A549 (cell line): Measurements from ENCODE around the gene CEP72. TPM values are rescaled to one million over a fixed set of nuclear protein-coding genes. Genes with fewer than 3 reads are reported as not detected.

ENCODE experiments used
- ATAC-seq, 2 experiments: fragments of 200-7000 bp in 1 of 2; fragments of >200 bp in 1 of 2; cut with Nextera tagmentation in 1 of 2; cut with Tn5 transposase in 1 of 2; 3 replicates each; pipeline versions ENCODE4 v1.8.0 to v1.9.1; 2018 to 2020; ENCODE audit warnings: mild to moderate bottlenecking in 1 of 2, moderate library complexity in 1 of 2
- CTCF ChIA-PET: fragments of 300-600 bp; sonication (Branson Sonifier 250); formaldehyde crosslinking; extraction: SDS; loops from one replicate; lab custom pipeline; 2021; ENCODE audit warnings: antibody characterized with exemption, inconsistent platforms; lab: Yijun Ruan, JAX
- POLR2A ChIA-PET: fragments of 350-600 bp; formaldehyde crosslinking; extraction: SDS; loops from one replicate; lab custom pipeline; 2021; ENCODE audit warnings: antibody characterized with exemption, inconsistent platforms; lab: Yijun Ruan, JAX
- DNase-seq, 2 experiments: peaks; one replicate each; pipeline versions ENCODE4 v3.0.0 to v3.0.0-alpha.2; 2011 to 2016; ENCODE audit warnings: low read depth in 1 of 2, low spot score in 1 of 2
- FAIRE-seq: peaks from 2 replicates; lab custom pipeline; 2011; peaks lifted over from hg19 to GRCh38; lab: Jason Lieb, UNC
- H3K27ac ChIP-seq, 2 experiments: fragments of >200 bp; sonication (Bioruptor Twin); formaldehyde crosslinking; 3 replicates each; pipeline ENCODE4 v1.5.1; 2016 to 2017
- H3K4me1 ChIP-seq: fragments of >200 bp; sonication (Bioruptor Twin); formaldehyde crosslinking; 3 replicates; pipeline ENCODE4 v1.6.1; 2016
- H3K4me2 ChIP-seq: fragments of >200 bp; sonication (Bioruptor Twin); formaldehyde crosslinking; 3 replicates; pipeline ENCODE4 v1.6.1; 2016
- H3K4me3 ChIP-seq: fragments of >200 bp; sonication (Bioruptor Twin); formaldehyde crosslinking; 3 replicates; pipeline ENCODE4 v1.5.1; 2016
- H3K9me3 ChIP-seq: fragments of >200 bp; sonication (Bioruptor Twin); formaldehyde crosslinking; 3 replicates; pipeline ENCODE4 v1.6.1; 2016
- CHD2 ChIP-seq: fragments of 150-350 bp; IDR thresholded peaks from 2 replicates; pipeline ENCODE4 v1.6.1; 2014; ENCODE audit warnings: low read length; ENCODE audit not compliant: partially characterized antibody
- CHD4 ChIP-seq: fragments of 200-600 bp; sonication (generic); IDR thresholded peaks from 2 replicates; pipeline ENCODE4 v1.6.1; 2016; ENCODE audit warnings: antibody characterized with exemption, mild to moderate bottlenecking, borderline replicate concordance
- EHMT2 ChIP-seq: fragments of 200-600 bp; sonication (generic); IDR thresholded peaks from 2 replicates; pipeline ENCODE4 v1.6.1; 2016; ENCODE audit warnings: antibody characterized with exemption, low read depth, mild to moderate bottlenecking, moderate library complexity
- EP300 ChIP-seq, 2 experiments: fragments of >200 bp; sonication (Bioruptor Twin); formaldehyde crosslinking; IDR thresholded peaks; 2 replicates in 1 of 2; 3 replicates in 1 of 2; pipeline ENCODE4 v1.6.1; 2016 to 2017
- FOXS1 ChIP-seq: fragments of 250-450 bp; sonication (Bioruptor Pico); IDR thresholded peaks from 2 replicates; pipeline ENCODE4 v1.5.0; 2020; ENCODE audit warnings: mild to moderate bottlenecking, moderate library complexity
- HDAC2 ChIP-seq: fragments of 200-600 bp; sonication (generic); IDR thresholded peaks from 2 replicates; pipeline ENCODE4 v1.6.1; 2016
- HEYL ChIP-seq: fragments of 250-450 bp; sonication (Bioruptor Pico); IDR thresholded peaks from 2 replicates; pipeline ENCODE4 v1.8.0; 2021; ENCODE audit warnings: mild to moderate bottlenecking, moderate library complexity
- HOXB13 ChIP-seq: fragments of 250-450 bp; sonication (Bioruptor Pico); IDR thresholded peaks from 2 replicates; pipeline ENCODE4 v1.5.0; 2020; ENCODE audit warnings: low read depth, mild to moderate bottlenecking, moderate library complexity
- HOXB5 ChIP-seq: fragments of 250-450 bp; sonication (Bioruptor Pico); IDR thresholded peaks from 2 replicates; pipeline ENCODE4 v1.5.0; 2020; ENCODE audit warnings: mild to moderate bottlenecking, moderate library complexity
- KDM5A ChIP-seq: fragments of 200-600 bp; sonication (generic); IDR thresholded peaks from 2 replicates; pipeline ENCODE4 v1.6.1; 2016; ENCODE audit warnings: antibody characterized with exemption, mild to moderate bottlenecking
- MAZ ChIP-seq: fragments of 150-350 bp; IDR thresholded peaks from 2 replicates; pipeline ENCODE4 v1.6.1; 2014; ENCODE audit warnings: antibody characterized with exemption, low read depth, low read length, borderline replicate concordance
- MYC ChIP-seq: IDR thresholded peaks from 2 replicates; pipeline ENCODE4 v1.6.1; 2012; ENCODE audit warnings: mild to moderate bottlenecking, inconsistent platforms, low read length, improper control_type of control experiment, borderline replicate concordance
- NPAS2 ChIP-seq: fragments of 250-450 bp; sonication (Bioruptor Pico); IDR thresholded peaks from 2 replicates; pipeline ENCODE4 v1.8.0; 2022; ENCODE audit warnings: mild to moderate bottlenecking, moderate library complexity, borderline replicate concordance
- NR3C1 ChIP-seq: fragments of >200 bp; sonication (Bioruptor Twin); formaldehyde crosslinking; IDR thresholded peaks from 3 replicates; pipeline ENCODE4 v1.6.1; 2017
- POLR2AphosphoS2 ChIP-seq: conservative IDR thresholded peaks from 2 replicates; pipeline ENCODE4 v1.6.1; 2012; ENCODE audit warnings: low read length, improper control_type of control experiment, inconsistent platforms
- RARB ChIP-seq: fragments of 250-450 bp; sonication (Bioruptor Pico); IDR thresholded peaks from 2 replicates; pipeline ENCODE4 v1.8.0; 2021; ENCODE audit warnings: mild to moderate bottlenecking, moderate library complexity
- RFX5 ChIP-seq: fragments of 450-650 bp; IDR thresholded peaks from 2 replicates; pipeline ENCODE4 v1.7.1; 2014; ENCODE audit warnings: antibody characterized with exemption, mild to moderate bottlenecking, moderate library complexity
- SMC3 ChIP-seq: fragments of >200 bp; sonication (Bioruptor Twin); formaldehyde crosslinking; IDR thresholded peaks from 3 replicates; pipeline ENCODE4 v1.6.1; 2018; ENCODE audit warnings: inconsistent platforms
- TFCP2L1 ChIP-seq: fragments of 250-450 bp; sonication (Bioruptor Pico); IDR thresholded peaks from 2 replicates; pipeline ENCODE4 v1.5.0; 2021; ENCODE audit warnings: mild to moderate bottlenecking
- WGBS: methylation state at CpG from one replicate; pipeline ENCODE4 v1.1.6; 2017; ENCODE audit errors: missing lambda C conversion rate; 5-methylcytosine and 5-hydroxymethylcytosine counted together
- polyA plus RNA-seq, 4 experiments: library from polyadenylated mRNA; depleted of rRNA in 3 of 4; stranded (reverse); fragments of >200 nt; fragmentation: RNase III in 1 of 4; extraction: RNeasy Plus Mini Kit Qiagen cat#74134 plus additional on column Dnase treatment in 1 of 4; gene quantifications; 2 replicates in 3 of 4; 3 replicates in 1 of 4; pipeline ENCODE4 v1.2.3, GENCODE V29; 2011 to 2017
- TF ChIP-seq, protein P1 (sequence below): fragments of >200 bp; sonication (Bioruptor Twin); formaldehyde crosslinking; IDR thresholded peaks from 3 replicates; pipeline ENCODE4 v1.6.1; 2016
- TF ChIP-seq, protein P2 (sequence below): fragments of 200-600 bp; sonication (generic); IDR thresholded peaks from 2 replicates; pipeline ENCODE4 v1.6.1; 2016; ENCODE audit warnings: antibody characterized with exemption, mild to moderate bottlenecking, moderate library complexity
- TF ChIP-seq, protein P3 (sequence below): fragments of >200 bp; sonication (Bioruptor Twin); formaldehyde crosslinking; IDR thresholded peaks from 2 replicates; pipeline ENCODE4 v1.6.1; 2016
- TF ChIP-seq, protein P4 (sequence below): fragments of >200 bp; sonication (Bioruptor Twin); formaldehyde crosslinking; IDR thresholded peaks from 3 replicates; pipeline ENCODE4 v1.5.1; 2016
- TF ChIP-seq, protein P5 (sequence below): IDR thresholded peaks from 2 replicates; pipeline ENCODE4 v1.6.1; 2012

The CEP72 gene
- polyA plus RNA-seq, 2 of the 4 experiments (the other 2 are of a cell fraction): 10.8 to 11.1 TPM

DNA sequence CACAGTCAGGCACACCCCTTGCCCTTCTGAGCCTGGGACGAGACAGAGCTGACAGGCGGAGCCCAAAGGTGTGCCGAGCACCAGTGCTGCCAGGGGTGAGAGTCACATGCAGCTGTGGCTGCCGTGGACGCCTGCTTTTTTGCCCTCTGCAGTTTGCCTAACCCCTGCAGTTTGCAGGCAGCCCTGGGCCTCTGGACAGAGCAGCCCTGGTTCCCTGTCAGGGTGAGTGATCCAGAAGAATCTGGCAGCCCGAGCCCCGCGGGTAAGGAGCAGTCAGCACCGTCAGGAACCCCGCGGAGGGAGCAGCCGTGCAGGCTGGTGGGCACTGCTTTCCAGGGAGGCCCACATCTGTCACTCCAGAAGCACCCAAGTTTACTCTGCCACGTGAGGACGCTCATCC is 30.3 kb downstream of the CEP72 start:
- POLR2A ChIA-PET: no interaction called here
- no peak overlapping the region for H3K27ac ChIP-seq
- TF ChIP-seq CHD4 (no peak), HEYL (no peak), HDAC2 (no peak), MYC (no peak), SMC3 (no peak), HOXB5 (no peak), RFX5 (no peak), MAZ (no peak), EP300 (IDR thresholded peaks at IDR 0.05) (no peak), NPAS2 (CRISPR knock-in tag) (no peak), POLR2AphosphoS2 (no peak), CHD2 (no peak), KDM5A (no peak), RARB (CRISPR knock-in tag) (no peak), EHMT2 (no peak), TFCP2L1 (CRISPR knock-in tag) (no peak), NR3C1 (no peak)
- TF ChIP-seq, protein P1, sequence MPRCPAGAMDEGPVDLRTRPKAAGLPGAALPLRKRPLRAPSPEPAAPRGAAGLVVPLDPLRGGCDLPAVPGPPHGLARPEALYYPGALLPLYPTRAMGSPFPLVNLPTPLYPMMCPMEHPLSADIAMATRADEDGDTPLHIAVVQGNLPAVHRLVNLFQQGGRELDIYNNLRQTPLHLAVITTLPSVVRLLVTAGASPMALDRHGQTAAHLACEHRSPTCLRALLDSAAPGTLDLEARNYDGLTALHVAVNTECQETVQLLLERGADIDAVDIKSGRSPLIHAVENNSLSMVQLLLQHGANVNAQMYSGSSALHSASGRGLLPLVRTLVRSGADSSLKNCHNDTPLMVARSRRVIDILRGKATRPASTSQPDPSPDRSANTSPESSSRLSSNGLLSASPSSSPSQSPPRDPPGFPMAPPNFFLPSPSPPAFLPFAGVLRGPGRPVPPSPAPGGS: no peak
- TF ChIP-seq, protein P2, sequence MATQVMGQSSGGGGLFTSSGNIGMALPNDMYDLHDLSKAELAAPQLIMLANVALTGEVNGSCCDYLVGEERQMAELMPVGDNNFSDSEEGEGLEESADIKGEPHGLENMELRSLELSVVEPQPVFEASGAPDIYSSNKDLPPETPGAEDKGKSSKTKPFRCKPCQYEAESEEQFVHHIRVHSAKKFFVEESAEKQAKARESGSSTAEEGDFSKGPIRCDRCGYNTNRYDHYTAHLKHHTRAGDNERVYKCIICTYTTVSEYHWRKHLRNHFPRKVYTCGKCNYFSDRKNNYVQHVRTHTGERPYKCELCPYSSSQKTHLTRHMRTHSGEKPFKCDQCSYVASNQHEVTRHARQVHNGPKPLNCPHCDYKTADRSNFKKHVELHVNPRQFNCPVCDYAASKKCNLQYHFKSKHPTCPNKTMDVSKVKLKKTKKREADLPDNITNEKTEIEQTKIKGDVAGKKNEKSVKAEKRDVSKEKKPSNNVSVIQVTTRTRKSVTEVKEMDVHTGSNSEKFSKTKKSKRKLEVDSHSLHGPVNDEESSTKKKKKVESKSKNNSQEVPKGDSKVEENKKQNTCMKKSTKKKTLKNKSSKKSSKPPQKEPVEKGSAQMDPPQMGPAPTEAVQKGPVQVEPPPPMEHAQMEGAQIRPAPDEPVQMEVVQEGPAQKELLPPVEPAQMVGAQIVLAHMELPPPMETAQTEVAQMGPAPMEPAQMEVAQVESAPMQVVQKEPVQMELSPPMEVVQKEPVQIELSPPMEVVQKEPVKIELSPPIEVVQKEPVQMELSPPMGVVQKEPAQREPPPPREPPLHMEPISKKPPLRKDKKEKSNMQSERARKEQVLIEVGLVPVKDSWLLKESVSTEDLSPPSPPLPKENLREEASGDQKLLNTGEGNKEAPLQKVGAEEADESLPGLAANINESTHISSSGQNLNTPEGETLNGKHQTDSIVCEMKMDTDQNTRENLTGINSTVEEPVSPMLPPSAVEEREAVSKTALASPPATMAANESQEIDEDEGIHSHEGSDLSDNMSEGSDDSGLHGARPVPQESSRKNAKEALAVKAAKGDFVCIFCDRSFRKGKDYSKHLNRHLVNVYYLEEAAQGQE: no peak
- TF ChIP-seq, protein P3, sequence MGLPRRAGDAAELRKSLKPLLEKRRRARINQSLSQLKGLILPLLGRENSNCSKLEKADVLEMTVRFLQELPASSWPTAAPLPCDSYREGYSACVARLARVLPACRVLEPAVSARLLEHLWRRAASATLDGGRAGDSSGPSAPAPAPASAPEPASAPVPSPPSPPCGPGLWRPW: no peak
- TF ChIP-seq, all 56 proteins: peak for 0
- 92% methylated on average over 14 of the region's 14 CpGs for WGBS
- FAIRE-seq (no peak), ATAC-seq (no peak), DNase-seq (no peak)
- Histone ChIP-seq H3K4me1 (no peaks in the 10 kb centered on the region), H3K4me2 (no peak overlapping the region), H3K9me3 (no peaks in the 10 kb centered on the region), H3K4me3 (no peak overlapping the region)
- CTCF ChIA-PET: interaction anchor here (1.1 to 2.1 kb wide), 2 partner anchors 28 to 260 kb away, joined by 3 to 9 read pairs; no protein-coding TSS in a partner anchor

DNA sequence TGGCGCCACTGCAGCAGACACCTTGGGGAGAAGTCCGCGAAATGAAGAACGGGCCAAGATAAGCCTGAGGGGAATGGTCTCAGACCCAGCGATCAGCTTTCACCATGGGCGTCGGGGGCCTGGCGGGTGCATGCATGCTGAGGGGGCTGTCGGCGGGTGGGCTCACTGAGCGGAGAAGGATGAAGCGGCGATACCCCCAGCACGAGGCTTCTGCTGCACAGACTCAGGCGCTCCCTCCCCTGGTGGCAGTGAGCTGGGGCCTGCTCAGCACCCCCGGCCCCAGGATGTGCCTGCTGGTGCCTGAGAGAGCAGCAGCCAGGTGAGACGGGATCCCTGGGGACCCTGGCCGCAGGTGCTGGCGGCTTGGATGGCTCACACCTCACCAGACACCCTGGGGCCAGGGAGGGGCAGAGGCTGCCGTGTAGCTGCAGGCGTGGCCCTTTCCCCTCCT is 31.2 kb downstream of the CEP72 start:
- WGBS: 89% methylated on average over 17 of the region's 21 CpGs
- POLR2A ChIA-PET: no interaction called here
- ATAC-seq: peak in 1 of 2 experiments; percentile 21; a peak in 1 of 6 replicates
- Histone ChIP-seq H3K4me3 (no peak overlapping the region), H3K27ac (no peak overlapping the region), H3K9me3 (0 out of 3 replicates have a peak, but pooled peaks cover 2% of the 10 kb centered on the region), H3K4me2 (no peak overlapping the region), H3K4me1 (no peaks in the 10 kb centered on the region)
- no peak for FAIRE-seq
- CTCF ChIA-PET: interaction anchor here (1.1 to 2.1 kb wide), 2 partner anchors 27 to 259 kb away, joined by 3 to 9 read pairs; no protein-coding TSS in a partner anchor
- no peak for DNase-seq
- TF ChIP-seq RFX5 (no peak), HOXB13 (CRISPR knock-in tag) (no peak), FOXS1 (CRISPR knock-in tag) (no peak), EP300 (IDR thresholded peaks at IDR 0.05) (no peak), KDM5A (no peak)
- TF ChIP-seq, protein P4, sequence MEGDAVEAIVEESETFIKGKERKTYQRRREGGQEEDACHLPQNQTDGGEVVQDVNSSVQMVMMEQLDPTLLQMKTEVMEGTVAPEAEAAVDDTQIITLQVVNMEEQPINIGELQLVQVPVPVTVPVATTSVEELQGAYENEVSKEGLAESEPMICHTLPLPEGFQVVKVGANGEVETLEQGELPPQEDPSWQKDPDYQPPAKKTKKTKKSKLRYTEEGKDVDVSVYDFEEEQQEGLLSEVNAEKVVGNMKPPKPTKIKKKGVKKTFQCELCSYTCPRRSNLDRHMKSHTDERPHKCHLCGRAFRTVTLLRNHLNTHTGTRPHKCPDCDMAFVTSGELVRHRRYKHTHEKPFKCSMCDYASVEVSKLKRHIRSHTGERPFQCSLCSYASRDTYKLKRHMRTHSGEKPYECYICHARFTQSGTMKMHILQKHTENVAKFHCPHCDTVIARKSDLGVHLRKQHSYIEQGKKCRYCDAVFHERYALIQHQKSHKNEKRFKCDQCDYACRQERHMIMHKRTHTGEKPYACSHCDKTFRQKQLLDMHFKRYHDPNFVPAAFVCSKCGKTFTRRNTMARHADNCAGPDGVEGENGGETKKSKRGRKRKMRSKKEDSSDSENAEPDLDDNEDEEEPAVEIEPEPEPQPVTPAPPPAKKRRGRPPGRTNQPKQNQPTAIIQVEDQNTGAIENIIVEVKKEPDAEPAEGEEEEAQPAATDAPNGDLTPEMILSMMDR: no peak
- TF ChIP-seq, protein P2: no peak
- TF ChIP-seq, protein P1: no peak
- TF ChIP-seq, protein P5, sequence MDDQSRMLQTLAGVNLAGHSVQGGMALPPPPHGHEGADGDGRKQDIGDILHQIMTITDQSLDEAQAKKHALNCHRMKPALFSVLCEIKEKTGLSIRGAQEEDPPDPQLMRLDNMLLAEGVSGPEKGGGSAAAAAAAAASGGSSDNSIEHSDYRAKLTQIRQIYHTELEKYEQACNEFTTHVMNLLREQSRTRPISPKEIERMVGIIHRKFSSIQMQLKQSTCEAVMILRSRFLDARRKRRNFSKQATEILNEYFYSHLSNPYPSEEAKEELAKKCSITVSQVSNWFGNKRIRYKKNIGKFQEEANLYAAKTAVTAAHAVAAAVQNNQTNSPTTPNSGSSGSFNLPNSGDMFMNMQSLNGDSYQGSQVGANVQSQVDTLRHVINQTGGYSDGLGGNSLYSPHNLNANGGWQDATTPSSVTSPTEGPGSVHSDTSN: no peak
